ENCODE results near the gene DSG2. TPM values are rescaled to one million over a fixed set of nuclear protein-coding genes. Genes with fewer than 3 reads are reported as not detected.
"Not testable (repeated sequence)": the region's sequence is repeated elsewhere in the genome, so short reads cannot be mapped to it uniquely, and the experiment has no call there.

DSG2 gene
- total RNA-seq, 1 donor from 2014 or later = not detected

DNA sequence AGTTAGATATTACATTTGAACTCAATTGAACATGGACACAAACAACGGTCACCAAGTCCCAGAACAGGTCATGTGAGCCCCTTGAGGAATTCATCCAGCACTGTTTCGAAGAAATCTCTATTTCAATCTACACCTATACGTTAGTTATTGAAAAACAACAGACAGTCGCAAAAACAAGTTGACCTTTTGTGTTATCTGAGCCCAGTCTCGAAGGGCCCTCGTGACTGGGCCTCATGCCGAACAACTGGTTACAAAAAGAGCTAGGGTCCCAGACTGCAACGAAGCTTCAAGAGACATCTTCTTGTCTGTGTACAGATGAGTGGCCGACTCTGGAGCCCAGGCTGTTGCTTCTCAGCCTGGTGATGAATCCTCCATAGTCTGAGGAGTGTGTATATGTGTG is 5.3 kb upstream of the DSG2 start:
- ATAC-seq (ENCODE audit: low read depth) (no peak), DNase-seq (no peak)
- no peaks in the 10 kb centered on the region for H3K9me3 Mint-ChIP-seq
- TF ChIP-seq, protein P1, sequence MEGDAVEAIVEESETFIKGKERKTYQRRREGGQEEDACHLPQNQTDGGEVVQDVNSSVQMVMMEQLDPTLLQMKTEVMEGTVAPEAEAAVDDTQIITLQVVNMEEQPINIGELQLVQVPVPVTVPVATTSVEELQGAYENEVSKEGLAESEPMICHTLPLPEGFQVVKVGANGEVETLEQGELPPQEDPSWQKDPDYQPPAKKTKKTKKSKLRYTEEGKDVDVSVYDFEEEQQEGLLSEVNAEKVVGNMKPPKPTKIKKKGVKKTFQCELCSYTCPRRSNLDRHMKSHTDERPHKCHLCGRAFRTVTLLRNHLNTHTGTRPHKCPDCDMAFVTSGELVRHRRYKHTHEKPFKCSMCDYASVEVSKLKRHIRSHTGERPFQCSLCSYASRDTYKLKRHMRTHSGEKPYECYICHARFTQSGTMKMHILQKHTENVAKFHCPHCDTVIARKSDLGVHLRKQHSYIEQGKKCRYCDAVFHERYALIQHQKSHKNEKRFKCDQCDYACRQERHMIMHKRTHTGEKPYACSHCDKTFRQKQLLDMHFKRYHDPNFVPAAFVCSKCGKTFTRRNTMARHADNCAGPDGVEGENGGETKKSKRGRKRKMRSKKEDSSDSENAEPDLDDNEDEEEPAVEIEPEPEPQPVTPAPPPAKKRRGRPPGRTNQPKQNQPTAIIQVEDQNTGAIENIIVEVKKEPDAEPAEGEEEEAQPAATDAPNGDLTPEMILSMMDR (IDR thresholded peaks at IDR 0.05) = no peak
- ChIA-PET CTCF (no interaction called here), POLR2A (no interaction called here)
- intact Hi-C loops (cut with micrococcal nuclease) = no loop called here
- no peak overlapping the region for H3K4me3 Mint-ChIP-seq
- H3K4me1 Mint-ChIP-seq = no peaks in the 10 kb centered on the region
- H3K36me3 Mint-ChIP-seq (ENCODE audit: low read depth) = no peaks in the 10 kb centered on the region
- H3K27me3 Mint-ChIP-seq = peaks cover 38% of the 10 kb centered on the region
- no peak overlapping the region for H3K27ac Mint-ChIP-seq

DNA sequence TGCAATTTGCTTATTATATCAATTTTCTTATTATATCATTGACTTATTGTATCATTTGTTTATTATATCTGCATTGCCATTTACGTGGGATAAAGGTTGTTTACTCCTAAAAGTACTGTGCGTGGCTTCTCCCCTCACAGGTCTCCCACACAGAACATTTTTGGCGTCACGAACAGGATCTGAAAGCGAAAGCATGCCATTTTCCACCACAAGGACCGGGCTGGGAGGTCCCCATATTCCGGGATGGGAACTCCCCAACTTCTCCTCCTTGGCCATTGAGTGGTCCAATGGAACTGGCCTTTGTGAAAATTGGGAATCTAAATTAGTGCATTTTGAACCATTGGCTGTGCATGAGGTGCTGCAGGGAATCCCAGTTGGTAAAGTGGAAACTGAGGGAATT is 4.8 kb upstream of the DSG2 start:
- no peak for ATAC-seq (ENCODE audit: low read depth)
- Mint-ChIP-seq H3K4me3 (no peak overlapping the region), H3K9me3 (no peaks in the 10 kb centered on the region), H3K27ac (no peak overlapping the region), H3K36me3 (ENCODE audit: low read depth) (no peaks in the 10 kb centered on the region), H3K4me1 (no peaks in the 10 kb centered on the region), H3K27me3 (peaks cover 35% of the 10 kb centered on the region)
- no peak for DNase-seq
- CTCF ChIA-PET = no interaction called here
- intact Hi-C loops (cut with micrococcal nuclease) = no loop called here
- TF ChIP-seq, protein P1 (IDR thresholded peaks at IDR 0.05) = no peak
- POLR2A ChIA-PET = no interaction called here

DNA sequence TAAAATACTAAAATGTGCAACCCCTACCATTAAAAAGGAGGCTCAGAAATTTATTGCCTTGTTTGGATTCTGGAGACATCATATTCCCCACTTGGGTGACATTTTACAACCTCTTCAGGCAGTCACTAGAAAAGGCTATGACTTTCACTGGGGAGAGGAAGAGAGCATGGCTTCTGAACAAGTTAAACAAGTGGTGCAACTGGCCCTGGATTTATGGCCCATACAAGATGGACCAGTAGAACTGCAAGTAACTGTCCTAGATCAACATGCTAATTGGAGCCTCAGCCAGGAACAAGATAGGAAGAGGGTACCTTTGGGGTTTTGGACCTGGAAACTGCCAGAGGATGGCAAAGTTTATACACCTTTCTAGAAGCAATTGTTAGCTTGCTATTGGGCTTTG is 4.0 kb upstream of the DSG2 start:
- Mint-ChIP-seq H3K36me3 (ENCODE audit: low read depth) (no peaks in the 10 kb centered on the region), H3K27ac (no peak overlapping the region), H3K4me1 (peaks cover 6% of the 10 kb centered on the region), H3K27me3 (peaks cover 38% of the 10 kb centered on the region), H3K9me3 (no peaks in the 10 kb centered on the region), H3K4me3 (no peak overlapping the region)
- ATAC-seq (ENCODE audit: low read depth) (no peak), DNase-seq (no peak)
- TF ChIP-seq, protein P1 (IDR thresholded peaks at IDR 0.05) = no peak
- CTCF ChIA-PET = no interaction called here
- intact Hi-C loops (cut with micrococcal nuclease) = no loop called here
- POLR2A ChIA-PET = no interaction called here

DNA sequence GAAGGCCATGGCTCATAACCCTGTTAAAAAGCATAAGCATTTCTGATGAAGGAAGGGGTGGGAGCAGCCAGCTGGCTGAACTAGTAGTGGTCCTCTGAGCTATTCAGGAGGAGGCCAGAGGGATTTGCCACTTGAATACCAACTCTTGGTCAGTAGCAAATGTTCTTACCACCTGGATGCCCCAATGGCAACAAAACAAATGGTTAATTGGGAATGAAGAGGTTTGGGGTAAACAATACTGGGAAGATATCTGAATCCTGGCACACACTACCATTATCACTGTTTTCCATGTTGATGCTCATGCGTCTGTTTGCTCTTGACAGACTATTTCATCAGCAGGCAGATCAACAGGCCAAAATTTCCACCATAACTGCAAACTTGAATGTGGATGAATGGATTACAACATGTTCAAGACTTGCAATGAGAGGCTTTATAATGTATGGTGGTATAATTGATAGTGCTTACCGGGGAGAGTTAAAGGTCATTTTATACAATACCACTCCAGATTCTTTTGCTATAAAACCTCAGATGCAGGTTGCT is 3.2 kb upstream of the DSG2 start:
- H3K4me3 Mint-ChIP-seq; CTCF ChIA-PET; H3K36me3 Mint-ChIP-seq (ENCODE audit: low read depth); H3K9me3 Mint-ChIP-seq; H3K4me1 Mint-ChIP-seq; POLR2A ChIA-PET; DNase-seq; H3K27ac Mint-ChIP-seq; ATAC-seq (ENCODE audit: low read depth); intact Hi-C loops (cut with micrococcal nuclease): not testable (repeated sequence)
- H3K27me3 Mint-ChIP-seq = peaks cover 44% of the 10 kb centered on the region

DNA sequence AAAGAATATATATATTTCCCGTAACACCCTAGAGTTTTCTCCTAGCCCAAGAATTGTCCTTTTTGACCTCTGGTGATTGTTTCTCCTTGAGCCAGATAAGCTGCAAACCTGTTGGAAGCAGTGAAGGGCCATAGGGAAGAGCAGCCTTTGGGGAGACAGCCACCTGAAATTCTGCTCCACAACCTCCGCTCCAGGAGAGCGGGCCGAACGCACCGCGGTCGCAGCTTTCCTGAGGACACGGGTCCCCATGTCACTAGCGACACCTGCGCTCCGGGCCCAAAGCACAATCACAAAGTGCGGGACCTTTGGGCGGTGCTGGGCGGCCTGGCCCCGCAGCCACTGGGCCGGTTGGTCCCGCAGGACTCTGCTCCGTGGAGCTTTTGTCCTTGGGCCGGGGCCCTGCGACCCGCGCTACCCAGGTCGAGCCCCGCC is 557 bp upstream of the DSG2 start:
- ATAC-seq (ENCODE audit: low read depth) (no peak), DNase-seq (no peak)
- intact Hi-C loops (cut with micrococcal nuclease) = no loop called here
- H3K4me3 Mint-ChIP-seq = no peak overlapping the region
- POLR2A ChIA-PET = no interaction called here
- H3K36me3 Mint-ChIP-seq (ENCODE audit: low read depth) = no peaks in the 10 kb centered on the region
- H3K27ac Mint-ChIP-seq = no peak overlapping the region
- H3K27me3 Mint-ChIP-seq = peaks cover 50% of the 10 kb centered on the region
- TF ChIP-seq, protein P1 (IDR thresholded peaks at IDR 0.05) = no peak
- H3K9me3 Mint-ChIP-seq = no peaks in the 10 kb centered on the region
- CTCF ChIA-PET = no interaction called here
- H3K4me1 Mint-ChIP-seq = peaks cover 13% of the 10 kb centered on the region
